T-helper 2 cell (primary cell): Measurements from ENCODE around the gene KIF23.
A peak's percentile ranks its signal among the peaks of the same experiment; 100 is the strongest.

ENCODE experiments used
- DNase-seq, 5 experiments: peaks; one replicate each; pipeline versions ENCODE4 v3.0.0 to v3.0.0-alpha.2; 2012 to 2022

The KIF23 gene

DNA sequence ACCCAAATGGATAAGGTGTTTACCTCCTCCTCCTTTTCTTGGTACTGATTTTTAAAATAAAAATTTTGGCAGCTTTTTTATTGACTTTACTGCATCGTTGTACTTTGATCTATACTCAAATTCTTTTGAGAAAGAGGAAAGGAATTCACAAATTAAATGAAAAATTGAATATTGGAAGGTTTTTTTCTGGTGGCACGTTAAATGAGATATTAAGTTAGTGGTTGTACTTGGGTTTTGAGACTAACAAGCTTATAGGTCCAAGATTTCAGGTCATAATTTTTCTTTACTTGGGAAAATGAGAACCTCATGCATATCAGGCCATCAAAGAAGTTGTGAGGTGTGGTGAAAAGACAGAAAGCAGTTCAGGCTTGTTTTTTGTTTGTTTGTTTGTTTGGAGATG is 52.6 kb downstream of the KIF23 start:
- DNase-seq, result no peak

- no peak for DNase-seq
Measured at GRCh38 chr15:69467636-69468035, 53.5 kb downstream of the KIF23 start.

GRCh38 chr15:69468241-69469121 is 54.3 kb downstream of the KIF23 start:
- DNase-seq, result peak; percentile 45 to 96 (median 78)

- DNase-seq, result no peak
Measured at GRCh38 chr15:69469467-69470201, 55.5 kb downstream of the KIF23 start.

- no peak for DNase-seq
Measured at GRCh38 chr15:69472046-69472445, 57.9 kb downstream of the KIF23 start.

DNA sequence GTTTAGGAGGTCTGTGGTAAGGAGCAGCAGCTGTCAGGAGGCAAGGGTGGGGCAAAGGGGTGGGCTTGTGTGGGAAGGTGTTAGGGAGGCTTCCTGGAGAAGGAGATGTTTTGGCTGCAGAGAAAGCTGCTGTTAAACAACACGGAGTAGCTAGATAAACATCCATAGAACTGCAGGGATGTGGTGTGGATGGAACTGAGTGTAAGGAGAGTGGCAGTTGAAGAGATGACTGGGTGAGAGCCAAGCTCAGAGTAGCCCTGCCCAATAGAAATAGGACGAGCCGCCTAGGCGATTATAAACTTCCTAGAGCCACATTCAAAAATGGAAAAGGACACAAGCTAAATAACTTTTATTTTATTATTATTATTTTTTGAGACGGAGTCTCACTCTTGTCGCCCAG is 58.4 kb downstream of the KIF23 start:
- no peak for DNase-seq

- no peak for DNase-seq
Measured at GRCh38 chr15:69474291-69474690, 60.1 kb downstream of the KIF23 start.

DNA sequence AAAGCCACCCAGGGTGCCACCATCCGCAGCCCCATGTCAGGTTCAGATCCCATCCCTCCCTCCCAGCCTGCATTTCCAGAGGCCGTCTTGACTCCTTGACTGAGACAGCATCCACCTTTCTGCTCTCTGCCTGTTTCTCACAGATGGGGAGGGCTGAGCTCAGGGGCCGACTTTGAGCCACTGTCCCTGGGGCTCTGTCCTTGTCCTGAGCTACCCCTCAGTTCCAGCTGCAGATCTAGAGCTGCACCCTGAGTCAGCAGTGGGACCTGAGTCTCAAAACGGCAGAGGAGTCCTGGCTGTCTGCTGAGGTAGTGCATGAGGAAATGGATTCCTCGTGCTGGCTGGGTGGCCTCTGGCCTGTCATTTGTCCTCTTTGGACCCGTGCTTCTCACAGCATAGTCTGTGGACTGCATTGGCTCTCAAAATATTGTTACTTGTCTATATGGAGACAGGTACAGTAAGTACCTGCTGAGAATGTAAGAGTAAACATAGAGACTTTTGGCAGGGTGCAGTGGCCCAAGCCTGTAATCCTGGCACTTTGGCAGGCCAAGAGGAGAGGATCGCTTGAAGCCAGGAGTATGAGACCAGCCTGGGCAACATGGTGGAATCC is 60.8 kb downstream of the KIF23 start:
- DNase-seq, result no peak

- peak; percentile 41 to 66 (median 59) for DNase-seq
Measured at GRCh38 chr15:69475769-69476358, 61.7 kb downstream of the KIF23 start.

DNA sequence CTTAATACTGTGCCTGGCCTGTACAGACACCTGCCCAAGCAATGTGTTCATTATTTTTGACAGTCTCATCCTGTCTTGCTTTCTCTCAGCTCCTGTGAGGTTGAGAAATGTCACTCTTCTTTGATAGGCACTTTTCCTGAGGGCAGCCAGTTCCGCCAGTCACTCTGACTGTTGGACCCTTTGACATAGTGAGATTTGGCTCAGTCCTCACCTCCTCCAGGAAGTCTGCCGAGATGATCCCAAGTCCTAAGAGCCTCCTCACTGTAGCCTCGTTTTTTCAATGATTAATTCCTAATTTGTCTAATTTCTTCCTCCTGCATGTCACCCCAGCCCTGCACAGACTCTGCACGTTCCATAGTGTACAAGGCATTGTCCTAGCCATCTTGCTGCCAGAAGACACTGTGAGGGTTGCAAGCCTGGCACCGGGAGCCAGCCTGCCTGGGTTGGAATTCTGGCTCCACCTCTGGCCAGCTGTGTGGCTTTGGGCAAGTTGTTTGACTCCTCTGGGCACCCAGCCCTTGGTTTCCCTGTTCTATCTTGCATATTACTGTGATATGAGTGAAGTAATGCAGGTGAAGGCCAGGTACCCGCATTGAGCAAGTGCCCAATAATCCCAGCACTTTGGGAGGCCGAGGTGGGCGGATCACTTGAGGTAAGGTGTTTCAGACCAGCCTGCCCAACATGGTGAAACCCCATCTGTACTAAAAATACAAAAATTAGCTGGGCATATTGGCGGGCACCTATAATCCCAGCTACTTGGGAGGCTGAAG is 62.7 kb downstream of the KIF23 start:
- no peak for DNase-seq

GRCh38 chr15:69478259-69478781 is 64.2 kb downstream of the KIF23 start:
- DNase-seq, result peak in 1 of 5 experiments; percentile 23

DNA sequence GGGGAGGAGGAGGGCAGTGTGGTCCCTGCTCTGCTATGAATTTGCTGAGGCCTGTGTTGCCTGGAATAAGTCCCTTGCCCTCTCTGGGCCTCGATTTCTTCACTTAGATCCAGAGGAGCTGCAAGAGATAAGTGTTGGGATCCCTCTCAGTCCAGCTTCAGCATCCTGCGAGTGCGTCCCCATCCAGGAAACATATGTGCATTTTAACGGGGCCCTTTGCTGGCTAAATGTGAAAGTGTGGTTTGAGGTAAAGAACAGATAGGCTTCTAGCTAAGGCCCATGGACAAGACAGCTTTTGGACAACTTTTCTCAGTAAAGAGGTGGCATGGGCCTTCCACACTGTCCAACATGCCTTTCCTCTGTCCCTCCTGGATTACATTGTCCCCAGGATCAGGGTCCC is 64.9 kb downstream of the KIF23 start:
- no peak for DNase-seq

GRCh38 chr15:69479971-69480370 is 65.8 kb downstream of the KIF23 start:
- DNase-seq, result no peak

- DNase-seq, result no peak
Measured at GRCh38 chr15:69480932-69481331, 66.8 kb downstream of the KIF23 start.

- no peak for DNase-seq
Measured at GRCh38 chr15:69482686-69483256, 68.6 kb downstream of the KIF23 start.

GRCh38 chr15:69484837-69485236 is 70.7 kb downstream of the KIF23 start:
- no peak for DNase-seq

DNA sequence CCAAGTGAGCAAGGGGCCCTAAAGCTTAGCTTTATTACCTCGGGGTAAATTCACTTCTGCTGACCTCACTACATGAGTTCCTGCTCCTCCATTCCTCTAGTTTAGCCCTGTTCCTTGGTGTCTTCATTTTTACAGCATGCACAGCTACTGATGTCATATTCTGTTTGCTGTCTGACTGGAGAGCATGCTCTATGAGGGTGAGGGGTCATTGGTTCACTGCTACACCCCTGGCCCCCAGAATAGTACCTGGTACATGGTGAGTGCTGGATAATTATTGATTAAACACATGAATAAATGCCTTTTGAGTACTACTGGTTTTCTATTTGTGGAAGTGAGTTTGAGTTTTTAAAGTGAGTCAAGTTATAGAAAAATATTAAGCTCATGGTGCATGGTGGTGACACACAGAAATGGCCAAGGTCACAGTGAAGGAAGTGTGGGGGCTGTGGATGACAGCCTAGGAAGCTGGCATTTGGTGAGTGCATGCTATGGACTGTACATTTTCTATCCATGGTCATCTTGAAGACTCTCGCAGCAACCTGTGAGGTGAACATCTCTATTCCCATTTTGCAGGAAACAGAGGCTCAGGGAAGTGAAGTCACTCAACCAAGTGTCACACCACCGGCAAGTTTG is 72.4 kb downstream of the KIF23 start:
- DNase-seq, result no peak

DNA sequence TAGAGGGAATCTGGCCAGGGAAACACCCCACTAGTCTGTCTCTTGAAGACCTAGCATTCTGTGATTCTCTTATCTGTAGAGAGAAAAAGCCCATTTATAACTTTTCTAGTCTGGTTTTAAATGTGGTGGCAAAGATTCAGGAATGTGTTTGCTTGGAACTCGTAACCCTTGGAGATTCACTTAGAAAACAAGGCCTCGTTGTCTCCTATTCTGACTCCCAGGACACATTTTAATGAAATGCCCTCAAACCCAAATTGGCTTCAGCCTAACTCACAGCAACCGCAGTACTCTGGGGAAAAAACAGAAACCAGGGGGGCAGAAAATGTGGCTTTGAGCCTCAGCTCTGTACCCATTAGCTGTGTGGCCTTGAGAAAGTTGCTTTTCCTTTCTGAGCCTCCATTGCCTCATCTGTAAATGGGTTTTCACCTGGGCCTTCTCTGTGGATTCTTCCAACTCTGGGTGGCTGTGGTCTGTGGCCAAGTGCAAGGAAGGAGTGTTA is 75.0 kb downstream of the KIF23 start:
- no peak for DNase-seq

DNA sequence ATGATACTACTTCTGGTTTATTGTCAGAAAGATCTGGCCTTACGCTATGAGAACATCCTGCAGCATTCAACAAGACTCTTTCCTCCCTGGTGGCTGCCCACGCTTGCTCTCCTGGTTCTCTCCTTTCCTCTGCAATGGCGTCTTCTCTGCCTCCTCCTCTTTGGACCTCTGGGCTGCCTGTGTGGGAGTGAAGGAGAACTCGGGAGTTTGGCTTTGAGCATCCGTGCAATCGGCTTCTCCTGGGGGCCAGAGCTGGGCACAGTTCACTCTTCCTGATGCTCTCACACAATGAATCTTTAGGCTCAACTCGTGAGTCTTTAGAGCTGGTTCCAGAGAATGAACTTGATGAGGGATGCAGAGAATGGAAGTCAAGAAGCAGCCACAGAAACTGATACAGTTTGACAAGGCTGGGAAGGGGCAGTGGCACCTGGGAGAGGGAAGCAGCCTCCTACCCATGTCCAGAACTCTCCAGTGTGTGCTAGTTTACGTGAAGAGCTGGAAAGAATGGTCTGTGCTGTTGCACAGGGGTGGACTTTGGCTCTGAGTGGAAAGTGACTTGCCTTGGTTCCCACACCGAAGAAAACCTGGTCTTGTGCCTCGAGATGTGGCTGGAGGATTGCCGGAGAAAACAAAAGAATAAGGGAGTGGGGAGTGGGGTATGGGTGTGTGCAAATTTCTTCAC is 76.3 kb downstream of the KIF23 start:
- DNase-seq, result no peak

GRCh38 chr15:69491038-69491505 is 76.9 kb downstream of the KIF23 start:
- no peak for DNase-seq
